Ammon's horn (tissue), 1 donor: Measurements from ENCODE around the gene MED9.
A peak's percentile ranks its signal among the peaks of the same experiment; 100 is the strongest.

Experiments used
- DNase-seq: peaks from one replicate; pipeline ENCODE4 v3.0.0-alpha.2; 2016; ENCODE audit warnings: low spot score

The MED9 gene

GRCh38 chr17:17515934-17516930 lies 39.4 kb downstream of the MED9 start:
- no peak for DNase-seq

GRCh38 chr17:17516941-17517720 lies 40.3 kb downstream of the MED9 start:
- DNase-seq: no peak

- no peak for DNase-seq
These were observed 41.2 kb downstream of the MED9 start for GRCh38 chr17:17518014-17518413.

GRCh38 chr17:17518951-17519350 lies 42.2 kb downstream of the MED9 start:
- DNase-seq: no peak

- DNase-seq: no peak
These were observed 43.1 kb downstream of the MED9 start for GRCh38 chr17:17519886-17520285.

- DNase-seq: no peak
These were observed 43.9 kb downstream of the MED9 start for GRCh38 chr17:17520599-17521232.

GRCh38 chr17:17523001-17523730 lies 46.4 kb downstream of the MED9 start:
- DNase-seq: no peak

GRCh38 chr17:17523731-17524490 lies 47.1 kb downstream of the MED9 start:
- DNase-seq: no peak

- no peak for DNase-seq
These were observed 48.5 kb downstream of the MED9 start for GRCh38 chr17:17525311-17525710.

GRCh38 chr17:17525956-17526355 lies 49.2 kb downstream of the MED9 start:
- no peak for DNase-seq

- DNase-seq: no peak
These were observed 49.6 kb downstream of the MED9 start for GRCh38 chr17:17526369-17526768.

- DNase-seq: no peak
These were observed 50.7 kb downstream of the MED9 start for GRCh38 chr17:17527534-17527933.

- DNase-seq: no peak
These were observed 51.2 kb downstream of the MED9 start for GRCh38 chr17:17527956-17528500.

GRCh38 chr17:17528696-17529652 lies 52.2 kb downstream of the MED9 start:
- no peak for DNase-seq

- no peak for DNase-seq
These were observed 54.4 kb downstream of the MED9 start for GRCh38 chr17:17531156-17531555.

- no peak for DNase-seq
These were observed 56.2 kb downstream of the MED9 start for GRCh38 chr17:17532991-17533390.

GRCh38 chr17:17533901-17534441 lies 57.2 kb downstream of the MED9 start:
- no peak for DNase-seq

GRCh38 chr17:17535957-17536356 lies 59.2 kb downstream of the MED9 start:
- DNase-seq: peak; percentile 79

- no peak for DNase-seq
These were observed 59.9 kb downstream of the MED9 start for GRCh38 chr17:17536702-17537101.
